ENCODE results near the gene AMZ1. TPM values are rescaled to one million over a fixed set of nuclear protein-coding genes. Genes with fewer than 3 reads are reported as not detected.
A peak's percentile ranks its signal among the peaks of the same experiment; 100 is the strongest.

AMZ1 gene
- total RNA-seq, 4 donors from 2014 or later, result under 0.01 to 1.2 (median 0.53) TPM

GRCh38 chr7:2732388-2732787 is 44.4 kb downstream of the AMZ1 start:
- peaks cover 30 to 56% (median 43%) of the 10 kb centered on the region in 4 donors for H3K4me1 ChIP-seq
- H3K9me3 ChIP-seq, result no peaks in the 10 kb centered on the region
- H3K27me3 ChIP-seq, result no peaks in the 10 kb centered on the region
- TF ChIP-seq EP300 (IDR thresholded peaks at IDR 0.05) (no peak), POLR2A (IDR thresholded peaks at IDR 0.05; ENCODE audit: low read depth) (no peak), POLR2AphosphoS5 (IDR thresholded peaks at IDR 0.05) (no peak)
- TF ChIP-seq, protein P1, sequence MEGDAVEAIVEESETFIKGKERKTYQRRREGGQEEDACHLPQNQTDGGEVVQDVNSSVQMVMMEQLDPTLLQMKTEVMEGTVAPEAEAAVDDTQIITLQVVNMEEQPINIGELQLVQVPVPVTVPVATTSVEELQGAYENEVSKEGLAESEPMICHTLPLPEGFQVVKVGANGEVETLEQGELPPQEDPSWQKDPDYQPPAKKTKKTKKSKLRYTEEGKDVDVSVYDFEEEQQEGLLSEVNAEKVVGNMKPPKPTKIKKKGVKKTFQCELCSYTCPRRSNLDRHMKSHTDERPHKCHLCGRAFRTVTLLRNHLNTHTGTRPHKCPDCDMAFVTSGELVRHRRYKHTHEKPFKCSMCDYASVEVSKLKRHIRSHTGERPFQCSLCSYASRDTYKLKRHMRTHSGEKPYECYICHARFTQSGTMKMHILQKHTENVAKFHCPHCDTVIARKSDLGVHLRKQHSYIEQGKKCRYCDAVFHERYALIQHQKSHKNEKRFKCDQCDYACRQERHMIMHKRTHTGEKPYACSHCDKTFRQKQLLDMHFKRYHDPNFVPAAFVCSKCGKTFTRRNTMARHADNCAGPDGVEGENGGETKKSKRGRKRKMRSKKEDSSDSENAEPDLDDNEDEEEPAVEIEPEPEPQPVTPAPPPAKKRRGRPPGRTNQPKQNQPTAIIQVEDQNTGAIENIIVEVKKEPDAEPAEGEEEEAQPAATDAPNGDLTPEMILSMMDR (IDR thresholded peaks at IDR 0.05), result no peak
- H3K27ac ChIP-seq (replicated peaks in 1 of 4), result peak overlapping the region in 1 of 4 donors; percentile 46
- H3K36me3 ChIP-seq, result peaks cover 0 to 24% (median 11%) of the 10 kb centered on the region in 4 donors
- DNase-seq (ENCODE audit: extremely low spot score), result no peak
- 96% methylated on average over 9 of the region's 9 CpGs for WGBS
- no peak overlapping the region for H3K4me3 ChIP-seq
- intact Hi-C loops (cut with DNase I), result no loop called here

GRCh38 chr7:2732959-2733584 is 45.1 kb downstream of the AMZ1 start:
- H3K4me1 ChIP-seq, result peaks cover 33 to 59% (median 49%) of the 10 kb centered on the region in 4 donors
- peak overlapping the region; percentile 46 to 63 (median 53) for H3K27ac ChIP-seq (replicated peaks in 1 of 4)
- H3K4me3 ChIP-seq, result no peak overlapping the region
- intact Hi-C loops (cut with DNase I), result no loop called here
- H3K36me3 ChIP-seq, result peaks cover 0 to 22% (median 11%) of the 10 kb centered on the region in 4 donors
- peak; percentile 26 to 55 for TF ChIP-seq POLR2AphosphoS5 (IDR thresholded peaks at IDR 0.05)
- TF ChIP-seq, protein P1 (IDR thresholded peaks at IDR 0.05), result no peak
- 51% methylated on average over 18 of the region's 18 CpGs for WGBS
- H3K27me3 ChIP-seq, result no peaks in the 10 kb centered on the region
- DNase-seq (ENCODE audit: extremely low spot score), result no peak
- no peaks in the 10 kb centered on the region for H3K9me3 ChIP-seq

- no peak overlapping the region for H3K4me3 ChIP-seq
- DNase-seq (ENCODE audit: extremely low spot score), result no peak
- peaks cover 41 to 56% (median 46%) of the 10 kb centered on the region in 4 donors for H3K4me1 ChIP-seq
- peak overlapping the region in 2 of 4 donors; percentile 33 to 63 for H3K27ac ChIP-seq (replicated peaks in 1 of 4)
- WGBS, result 85% methylated on average over 24 of the region's 24 CpGs
- peaks cover 0 to 17% (median 11%) of the 10 kb centered on the region in 4 donors for H3K36me3 ChIP-seq
- H3K27me3 ChIP-seq, result no peaks in the 10 kb centered on the region
- H3K9me3 ChIP-seq, result no peaks in the 10 kb centered on the region
- intact Hi-C loops (cut with DNase I), result no loop called here
- TF ChIP-seq, protein P1 (IDR thresholded peaks at IDR 0.05), result no peak
- TF ChIP-seq EP300 (IDR thresholded peaks at IDR 0.05) (no peak), POLR2AphosphoS5 (IDR thresholded peaks at IDR 0.05) (no peak), POLR2A (IDR thresholded peaks at IDR 0.05; ENCODE audit: low read depth) (no peak)
Observed at GRCh38 chr7:2734084-2734686, 46.2 kb downstream of the AMZ1 start.

DNA sequence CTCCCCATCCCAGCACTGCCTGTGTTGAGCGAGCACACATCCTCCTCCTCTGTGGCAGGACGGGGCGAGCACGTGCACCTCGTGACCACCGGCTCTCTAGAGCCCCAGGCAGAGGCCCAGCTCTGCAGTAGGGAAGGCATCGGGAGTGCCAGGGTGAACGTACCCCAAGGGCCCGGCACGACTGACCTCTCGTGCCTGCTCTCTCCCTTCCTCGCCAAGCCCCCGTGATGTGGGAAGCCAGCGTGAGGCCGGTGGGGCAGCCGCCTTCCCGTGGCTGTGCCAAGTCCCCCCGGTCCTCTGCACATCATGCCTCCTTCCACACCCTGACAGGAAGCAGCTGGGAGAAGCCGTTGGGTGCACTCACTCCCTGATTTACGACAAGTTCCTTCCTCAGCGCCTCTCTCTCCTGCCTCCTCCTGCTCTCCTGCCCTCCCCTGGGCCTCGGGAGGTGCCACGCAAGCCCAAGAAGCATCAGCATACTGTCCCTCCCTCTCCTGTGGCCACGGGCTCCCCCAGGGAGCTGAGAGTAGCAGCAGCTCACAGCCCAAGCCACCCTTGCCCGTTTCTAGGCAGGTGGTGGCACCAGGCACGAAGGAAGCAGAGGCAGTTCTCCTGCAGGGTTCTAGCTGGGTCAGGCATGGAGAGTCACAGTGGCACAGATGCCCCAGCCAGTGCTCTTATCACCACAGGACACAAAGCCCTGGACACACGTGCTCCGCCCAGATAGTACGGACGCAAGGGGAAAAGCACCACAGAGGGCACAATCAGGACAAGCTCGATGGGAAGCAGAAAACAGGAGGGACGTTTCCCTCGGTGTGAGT is 47.0 kb downstream of the AMZ1 start:
- TF ChIP-seq POLR2AphosphoS5 (IDR thresholded peaks at IDR 0.05) (peak; percentile 11), EP300 (IDR thresholded peaks at IDR 0.05) (no peak), POLR2A (IDR thresholded peaks at IDR 0.05; ENCODE audit: low read depth) (no peak)
- TF ChIP-seq, protein P1 (IDR thresholded peaks at IDR 0.05), result no peak
- intact Hi-C loops (cut with DNase I), result no loop called here
- H3K36me3 ChIP-seq, result peaks cover 0 to 15% (median 11%) of the 10 kb centered on the region in 4 donors
- no peak for DNase-seq (ENCODE audit: extremely low spot score)
- peak overlapping the region in 3 of 4 donors; percentile 33 to 63 (median 35) for H3K27ac ChIP-seq (replicated peaks in 1 of 4)
- H3K9me3 ChIP-seq, result no peaks in the 10 kb centered on the region
- 64% methylated on average over 21 of the region's 33 CpGs for WGBS
- peaks cover 36 to 48% (median 41%) of the 10 kb centered on the region in 4 donors for H3K4me1 ChIP-seq
- H3K4me3 ChIP-seq, result no peak overlapping the region
- H3K27me3 ChIP-seq, result no peaks in the 10 kb centered on the region
